ENCODE measurements around the gene CHTOP. TPM values are rescaled to one million over a fixed set of nuclear protein-coding genes. Genes with fewer than 3 reads are reported as not detected.
"Not testable (repeated sequence)": the region's sequence is repeated elsewhere in the genome, so short reads cannot be mapped to it uniquely, and the experiment has no call there.

The CHTOP gene
- polyA plus RNA-seq, 10 donors: 77.9 to 97.5 (median 88.2) TPM

DNA sequence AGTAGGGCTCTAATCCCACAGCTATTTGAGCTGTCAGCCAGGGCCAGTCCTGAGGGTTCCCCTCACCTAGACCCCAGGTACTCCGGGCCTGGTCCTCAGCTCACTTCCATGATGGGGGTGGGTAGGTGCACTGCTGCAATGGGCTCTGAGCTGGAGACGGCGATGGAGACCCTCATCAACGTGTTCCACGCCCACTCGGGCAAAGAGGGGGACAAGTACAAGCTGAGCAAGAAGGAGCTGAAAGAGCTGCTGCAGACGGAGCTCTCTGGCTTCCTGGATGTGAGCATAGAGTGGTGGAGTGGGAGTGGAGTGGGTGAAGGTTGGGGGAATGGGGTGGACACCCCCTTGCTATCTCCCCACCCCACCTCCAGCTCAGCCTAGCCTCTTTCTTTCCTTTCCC lies 3.5 kb upstream of the CHTOP start:
- no peak for DNase-seq

DNA sequence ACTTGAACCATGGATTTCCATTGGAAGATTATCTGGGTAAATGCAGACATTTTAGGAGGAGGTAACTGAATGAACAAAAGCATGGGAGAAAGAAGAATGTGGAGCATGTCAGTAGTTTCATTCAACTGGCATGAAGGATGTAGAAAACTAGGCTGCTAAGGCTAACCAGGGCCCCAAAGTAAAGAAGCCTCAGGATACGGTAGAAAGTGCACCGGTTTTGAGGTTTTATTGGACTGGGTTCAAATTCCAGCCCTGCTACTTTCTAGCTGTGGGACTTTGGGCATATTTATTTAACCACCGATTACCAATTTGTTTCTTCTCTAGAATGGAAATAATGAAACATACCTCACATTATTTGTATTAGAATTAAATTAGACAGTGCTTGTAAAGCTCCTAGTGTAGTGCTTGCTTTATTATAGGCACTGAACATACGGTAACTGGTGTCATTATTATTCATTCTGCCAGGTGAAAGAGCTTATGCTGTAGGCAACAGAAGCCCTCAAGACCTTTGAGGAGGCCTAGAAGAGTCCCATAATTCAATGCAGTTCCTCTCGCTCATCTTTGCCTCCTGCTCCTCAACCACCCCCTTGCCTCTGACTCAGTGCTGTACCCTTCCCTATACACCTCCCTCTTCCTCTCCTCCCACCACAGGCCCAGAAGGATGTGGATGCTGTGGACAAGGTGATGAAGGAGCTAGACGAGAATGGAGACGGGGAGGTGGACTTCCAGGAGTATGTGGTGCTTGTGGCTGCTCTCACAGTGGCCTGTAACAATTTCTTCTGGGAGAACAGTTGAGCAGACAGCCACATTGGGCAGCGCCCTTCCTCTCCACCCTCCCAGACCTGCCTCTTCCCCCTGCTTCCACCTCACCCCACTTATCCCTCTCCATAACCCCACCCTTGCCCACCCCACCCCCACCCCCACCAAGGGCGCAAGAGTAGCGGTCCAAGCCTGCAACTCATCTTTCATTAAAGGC lies 2.5 kb upstream of the CHTOP start:
- DNase-seq: no peak

DNA sequence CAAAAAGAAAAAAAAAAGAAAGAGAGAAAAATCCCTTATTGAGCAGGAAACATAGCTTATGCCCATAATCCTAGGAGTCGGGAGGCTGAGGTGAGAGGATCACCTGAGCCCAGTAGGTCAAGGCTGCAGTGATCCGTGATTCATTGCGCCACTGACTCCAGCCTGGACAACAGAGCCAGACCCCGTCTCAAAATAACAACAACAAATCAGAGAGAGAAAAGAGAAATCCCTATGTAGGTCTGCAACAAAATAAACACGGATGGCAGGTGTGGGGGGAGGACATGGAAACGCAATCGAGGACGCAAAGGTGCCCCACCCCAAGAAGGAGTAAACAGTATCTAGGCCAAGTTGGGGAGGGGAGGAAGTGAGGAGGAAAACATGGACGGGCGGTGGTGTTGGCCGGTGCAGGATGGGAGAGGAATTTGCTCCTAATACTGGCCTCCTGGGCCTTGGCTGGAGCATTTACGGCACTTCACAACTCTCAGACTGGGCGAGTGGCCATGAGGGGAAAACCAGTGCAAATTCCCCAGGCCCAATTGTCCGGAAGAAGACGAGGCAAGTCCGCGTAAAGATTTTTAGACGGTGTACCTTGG lies 609 bp upstream of the CHTOP start:
- DNase-seq: no peak

DNA sequence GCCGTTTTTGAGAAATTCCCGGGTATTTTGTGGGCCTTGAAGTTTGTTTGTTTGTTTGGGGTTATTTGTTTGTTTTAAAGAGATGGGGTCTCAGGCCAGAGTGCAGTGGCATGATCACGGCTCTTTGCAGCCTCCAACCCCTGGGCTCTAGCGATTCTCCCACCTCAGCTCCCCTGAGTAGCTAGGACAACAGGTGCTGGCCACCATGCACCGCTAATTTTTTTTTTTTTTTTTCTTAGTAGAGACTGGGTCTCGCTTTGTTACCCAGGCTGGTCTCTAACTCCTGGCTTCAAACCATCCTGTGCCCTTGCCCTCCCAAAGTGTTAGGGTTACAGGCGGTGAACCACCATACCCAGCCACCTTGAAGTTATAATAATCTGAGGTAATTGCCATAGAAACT lies 2.0 kb downstream of the CHTOP start:
- DNase-seq: no peak

DNA sequence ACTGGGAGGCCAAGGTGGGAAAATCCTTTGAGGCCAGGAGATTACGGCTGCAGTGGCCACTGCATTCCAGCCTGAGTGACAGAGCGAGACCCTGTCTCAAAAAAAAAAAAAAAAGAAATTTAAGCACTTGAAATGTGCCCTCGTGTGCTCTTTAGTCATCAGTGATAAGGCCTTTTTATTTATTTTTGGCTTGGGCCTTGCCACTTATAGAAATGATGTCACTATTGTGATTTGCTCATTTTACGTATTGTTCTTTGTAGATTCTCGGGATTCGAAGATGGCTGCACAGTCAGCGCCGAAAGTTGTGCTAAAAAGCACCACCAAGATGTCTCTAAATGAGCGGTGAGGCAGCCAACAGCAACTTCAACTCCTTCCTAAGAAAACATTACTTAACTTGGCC lies 2.4 kb downstream of the CHTOP start:
- no peak for DNase-seq

DNA sequence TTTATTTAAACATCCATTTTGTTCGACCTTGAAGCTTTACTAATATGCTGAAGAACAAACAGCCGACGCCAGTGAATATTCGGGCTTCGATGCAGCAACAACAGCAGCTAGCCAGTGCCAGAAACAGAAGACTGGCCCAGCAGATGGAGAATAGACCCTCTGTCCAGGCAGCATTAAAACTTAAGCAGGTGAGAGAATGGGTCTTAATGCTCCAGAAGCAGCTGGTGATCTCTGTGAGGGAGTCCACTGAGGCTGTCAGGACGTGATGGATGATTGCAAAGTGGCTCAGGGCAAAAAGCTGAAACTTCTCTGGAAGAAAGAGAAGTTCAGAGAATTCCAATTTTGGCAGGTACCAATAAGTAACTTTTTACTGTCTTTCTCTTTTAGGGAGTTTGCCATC lies 4.4 kb downstream of the CHTOP start:
- DNase-seq: no peak

DNA sequence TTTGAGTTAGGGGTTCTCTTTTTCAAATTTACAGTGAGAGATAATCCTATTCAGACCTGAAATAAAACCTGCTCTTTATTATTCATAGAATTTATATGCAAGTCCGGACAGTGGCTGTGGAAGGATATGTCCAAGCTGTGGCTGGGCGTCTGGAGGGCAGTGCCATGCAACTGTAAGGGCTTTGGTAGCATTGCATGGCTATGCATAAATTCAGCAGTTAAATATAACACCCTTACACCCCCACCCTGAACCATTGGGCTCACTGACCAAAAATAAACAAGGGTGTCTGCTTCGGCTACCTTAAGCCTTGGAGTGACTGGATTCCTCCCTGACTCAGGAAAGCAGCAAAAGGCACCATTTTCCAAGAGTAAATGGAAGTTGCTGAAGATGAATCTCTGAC lies 5.4 kb downstream of the CHTOP start:
- no peak for DNase-seq

DNA sequence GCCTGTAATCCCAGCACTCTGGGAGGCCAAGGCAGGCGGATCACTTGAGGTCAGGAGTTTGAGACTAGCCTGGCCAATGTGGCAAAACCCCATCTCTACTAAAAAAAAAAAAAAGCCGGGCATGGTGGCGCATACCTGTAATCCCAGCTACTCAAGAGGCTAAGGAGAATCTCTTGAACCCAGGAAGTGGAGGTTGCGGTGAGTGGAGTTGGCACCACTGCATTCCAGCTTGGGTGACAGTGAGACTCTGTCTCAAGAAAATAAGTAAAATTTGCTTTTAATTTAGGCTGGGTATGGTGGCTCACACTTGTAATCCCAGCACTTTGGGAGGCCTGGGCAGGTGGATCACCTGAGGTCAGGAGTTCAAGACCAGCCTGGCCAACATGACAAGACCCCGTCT lies 6.3 kb downstream of the CHTOP start:
- DNase-seq: not testable (repeated sequence)

DNA sequence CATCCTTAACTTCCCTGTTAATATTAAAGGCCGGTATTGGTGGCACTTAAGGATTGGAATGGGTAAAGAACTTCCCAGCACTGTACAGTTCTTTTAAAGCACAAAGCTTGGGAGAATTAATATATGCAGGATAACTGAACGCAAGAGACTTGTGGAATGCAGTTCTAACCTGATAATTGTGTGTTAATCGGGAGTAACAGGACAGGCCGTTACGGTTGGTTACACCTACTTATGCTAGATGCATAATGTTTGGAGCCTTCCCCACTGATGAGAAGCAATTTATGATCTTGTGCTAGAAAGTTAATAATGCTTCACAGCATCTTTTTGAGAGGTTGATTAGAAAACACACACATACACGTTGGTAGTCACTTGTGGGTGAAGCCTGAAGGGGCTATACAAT lies 7.0 kb downstream of the CHTOP start:
- DNase-seq: no peak

DNA sequence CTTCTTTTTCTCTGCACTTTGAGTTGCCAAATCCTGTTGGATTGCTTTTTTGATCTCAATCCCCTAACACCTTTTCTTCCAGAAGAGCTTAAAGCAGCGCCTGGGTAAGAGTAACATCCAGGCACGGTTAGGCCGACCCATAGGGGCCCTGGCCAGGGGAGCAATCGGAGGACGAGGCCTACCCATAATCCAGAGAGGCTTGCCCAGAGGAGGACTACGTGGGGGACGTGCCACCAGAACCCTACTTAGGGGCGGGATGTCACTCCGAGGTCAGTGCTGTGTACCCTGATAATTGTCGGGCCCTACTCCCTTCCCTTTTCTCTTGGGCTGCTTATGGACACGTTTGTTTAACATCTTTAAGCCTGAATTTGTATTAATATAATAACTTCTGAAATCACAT lies 8.3 kb downstream of the CHTOP start:
- no peak for DNase-seq

DNA sequence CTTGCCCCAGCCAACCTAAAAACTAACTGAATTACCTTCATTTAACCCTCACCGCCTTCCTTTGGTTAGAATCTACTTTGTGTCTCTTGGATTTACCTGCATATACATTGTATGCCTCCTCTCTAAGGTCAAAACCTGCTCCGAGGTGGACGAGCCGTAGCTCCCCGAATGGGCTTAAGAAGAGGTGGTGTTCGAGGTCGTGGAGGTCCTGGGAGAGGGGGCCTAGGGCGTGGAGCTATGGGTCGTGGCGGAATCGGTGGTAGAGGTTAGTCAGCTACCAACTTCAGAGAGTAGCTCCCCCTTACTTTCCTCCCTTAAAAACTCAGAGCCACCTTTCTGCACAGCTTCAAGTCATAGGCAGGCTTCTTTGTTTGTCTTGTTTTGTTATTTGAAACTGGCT lies 9.2 kb downstream of the CHTOP start:
- DNase-seq: no peak

DNA sequence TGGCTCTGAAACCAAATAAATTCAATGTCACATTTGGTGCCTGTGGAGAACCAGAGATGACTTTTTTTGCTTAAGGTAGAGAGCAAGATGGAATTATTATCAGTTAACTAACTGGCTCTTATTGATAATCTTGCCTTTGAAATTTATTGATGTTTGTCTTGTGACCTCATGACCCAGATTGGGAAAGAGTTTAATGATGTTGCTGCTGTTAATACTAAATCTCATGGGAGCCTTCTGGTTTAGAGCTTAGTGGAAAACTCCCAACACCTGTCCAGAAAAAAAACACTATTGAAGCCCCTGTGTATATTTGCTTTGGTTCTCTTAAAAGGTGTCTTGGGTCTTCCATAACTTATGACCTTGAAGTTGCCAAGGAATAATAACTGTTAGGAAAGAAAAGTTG lies 9.9 kb downstream of the CHTOP start:
- DNase-seq: no peak

DNA sequence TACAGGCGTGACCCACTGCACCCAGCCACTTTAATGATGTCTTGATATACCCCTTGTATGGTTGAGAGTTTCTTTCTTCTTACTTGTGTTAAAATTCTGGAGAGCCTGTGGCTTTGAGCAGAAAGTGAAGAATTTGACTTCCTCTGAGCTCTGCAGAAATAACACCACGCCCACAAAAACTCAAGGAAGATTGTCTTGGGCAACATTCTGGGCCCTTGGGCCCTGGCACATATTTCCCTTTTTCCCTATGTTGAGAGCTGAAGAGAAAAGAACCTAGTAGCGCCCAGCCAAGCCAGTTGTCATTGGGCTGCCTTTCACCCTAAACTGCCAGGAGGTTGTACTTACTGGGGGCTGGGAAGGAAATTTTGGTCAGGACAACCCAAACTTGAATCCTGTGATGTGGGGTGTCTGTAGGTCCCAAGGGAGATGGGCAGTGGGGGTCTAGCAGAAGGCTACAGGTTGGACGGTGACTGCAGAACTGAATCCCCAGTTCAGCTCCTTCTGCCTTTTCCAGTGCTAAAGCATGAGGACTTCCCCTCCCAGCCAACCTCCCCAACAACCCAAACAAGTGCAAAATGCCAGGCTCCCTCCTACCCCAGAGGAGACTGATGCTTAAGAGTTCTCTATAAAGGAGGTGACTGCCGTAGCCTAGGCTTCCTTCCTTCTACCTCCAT lies 12.9 kb downstream of the CHTOP start:
- DNase-seq: no peak

DNA sequence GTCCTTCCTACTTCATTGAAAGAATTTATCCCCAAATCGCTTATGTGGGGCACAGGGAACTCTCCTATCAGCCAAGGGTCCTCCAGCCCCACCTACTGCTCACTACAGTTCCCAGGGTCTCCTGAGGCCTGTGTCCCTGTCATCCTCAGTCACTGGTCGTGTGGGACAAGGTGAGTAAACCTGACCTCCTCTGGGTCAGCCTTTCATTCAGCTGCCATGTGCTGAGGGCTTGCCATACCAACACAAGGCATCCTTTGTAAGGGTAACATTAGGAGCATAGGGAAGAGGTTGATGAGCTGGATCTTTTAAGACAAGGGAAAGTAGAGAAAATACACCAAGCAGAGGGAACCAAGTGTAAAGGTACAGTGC lies 13.5 kb downstream of the CHTOP start:
- DNase-seq: no peak

DNA sequence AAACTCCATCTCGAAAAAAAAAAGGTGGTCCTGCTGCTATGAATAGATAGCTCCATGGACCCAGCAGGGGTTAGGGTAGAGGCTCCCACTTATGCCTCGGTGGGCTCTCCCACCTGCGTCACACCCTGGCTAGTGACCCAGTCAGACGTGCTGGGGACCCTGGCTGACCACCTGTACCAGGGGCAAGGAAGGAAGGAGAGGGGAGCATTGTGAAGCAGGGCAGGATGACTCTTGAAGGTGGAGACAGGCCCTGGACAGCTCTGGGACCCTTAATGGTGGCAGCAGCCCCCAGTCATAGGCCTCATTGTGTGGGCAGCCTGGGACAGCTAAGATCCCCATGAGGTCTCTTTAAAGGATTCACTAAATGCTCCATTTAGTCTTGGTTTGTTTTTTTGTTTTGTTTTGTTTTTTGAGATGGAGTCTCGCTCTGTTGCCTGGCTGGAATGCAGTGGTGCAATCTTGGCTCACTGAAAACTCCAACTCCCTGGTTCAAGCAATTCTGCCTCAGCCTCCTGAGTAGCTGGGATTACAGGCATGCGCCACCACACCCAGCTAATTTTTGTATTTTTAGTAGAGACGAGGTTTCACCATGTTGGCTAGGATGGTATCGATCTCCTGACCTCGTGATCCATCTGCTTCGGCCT lies 14.3 kb downstream of the CHTOP start:
- DNase-seq: no peak

DNA sequence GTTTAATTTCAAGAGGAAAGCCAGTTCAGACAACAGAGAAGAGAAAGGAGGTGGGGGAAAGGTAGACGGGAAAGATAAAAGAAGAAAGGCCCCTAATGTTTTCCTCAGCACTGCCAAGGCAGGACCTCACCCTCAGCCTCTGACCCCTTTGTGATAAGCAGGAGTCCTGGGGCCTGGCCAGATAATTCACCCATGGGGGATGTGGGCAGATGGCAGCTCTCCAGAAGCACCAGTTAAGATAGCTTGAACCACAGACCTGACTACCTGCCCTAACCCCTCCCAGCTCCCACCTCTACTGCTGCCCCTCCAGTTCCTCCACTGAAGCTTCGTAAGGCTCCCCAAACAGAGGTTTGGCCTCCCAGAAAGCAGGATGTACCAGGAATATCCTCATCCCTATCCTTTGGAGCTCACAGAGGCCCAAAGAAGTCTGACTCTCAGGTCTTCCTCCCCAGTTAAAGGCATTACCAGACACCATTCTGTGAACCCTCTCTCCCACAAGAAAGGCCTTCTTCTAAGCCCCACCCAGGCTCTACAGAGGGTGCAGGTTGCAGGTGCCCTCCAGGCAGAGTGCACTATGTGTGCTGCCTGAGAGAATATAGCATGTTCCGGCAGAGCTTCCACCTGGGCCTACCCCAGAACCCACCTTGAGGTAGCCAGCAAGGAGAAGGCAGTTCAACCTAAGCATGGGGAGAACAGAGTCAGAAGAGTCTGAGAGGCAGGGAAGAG lies 15.4 kb downstream of the CHTOP start:
- DNase-seq: no peak

DNA sequence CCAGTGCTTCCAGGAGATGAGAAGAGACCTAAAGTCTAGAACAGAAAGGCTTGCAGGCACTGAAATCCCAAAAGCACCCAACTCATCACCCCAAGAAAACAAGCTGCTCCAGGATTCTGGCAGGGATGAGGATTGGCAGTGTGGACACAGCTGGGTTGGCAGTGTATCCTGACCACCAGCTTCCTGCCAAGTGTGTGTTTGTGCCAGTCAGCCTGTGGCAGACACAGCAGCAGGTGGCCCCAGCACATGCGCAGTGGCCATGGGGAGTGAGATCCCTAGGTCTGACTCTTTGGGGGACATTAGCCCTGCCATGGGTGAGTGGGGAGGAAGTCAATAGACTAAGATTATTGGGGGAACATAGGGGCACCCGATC lies 16.0 kb downstream of the CHTOP start:
- peak in 2 of 3 donors; percentile 72 to 73 for DNase-seq

DNA sequence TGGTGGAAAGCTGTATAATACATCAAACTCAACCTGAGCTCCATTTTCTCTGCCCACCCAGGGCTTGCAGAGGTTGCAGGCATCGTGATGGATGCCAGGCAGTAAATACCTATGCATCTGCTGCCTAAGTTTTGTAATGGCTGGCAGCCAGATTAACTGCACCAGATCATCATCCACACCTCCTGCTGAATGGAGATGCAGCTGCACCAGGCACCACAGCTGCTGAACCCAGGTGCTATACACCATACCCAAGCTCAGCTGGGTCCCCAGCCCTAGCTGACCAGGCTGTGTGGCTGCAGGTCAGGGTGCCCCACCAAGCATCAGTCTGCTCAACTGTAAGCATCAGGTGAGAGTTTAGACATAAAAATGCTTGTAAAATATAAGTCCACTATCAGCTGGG lies 17.9 kb downstream of the CHTOP start:
- DNase-seq: no peak

DNA sequence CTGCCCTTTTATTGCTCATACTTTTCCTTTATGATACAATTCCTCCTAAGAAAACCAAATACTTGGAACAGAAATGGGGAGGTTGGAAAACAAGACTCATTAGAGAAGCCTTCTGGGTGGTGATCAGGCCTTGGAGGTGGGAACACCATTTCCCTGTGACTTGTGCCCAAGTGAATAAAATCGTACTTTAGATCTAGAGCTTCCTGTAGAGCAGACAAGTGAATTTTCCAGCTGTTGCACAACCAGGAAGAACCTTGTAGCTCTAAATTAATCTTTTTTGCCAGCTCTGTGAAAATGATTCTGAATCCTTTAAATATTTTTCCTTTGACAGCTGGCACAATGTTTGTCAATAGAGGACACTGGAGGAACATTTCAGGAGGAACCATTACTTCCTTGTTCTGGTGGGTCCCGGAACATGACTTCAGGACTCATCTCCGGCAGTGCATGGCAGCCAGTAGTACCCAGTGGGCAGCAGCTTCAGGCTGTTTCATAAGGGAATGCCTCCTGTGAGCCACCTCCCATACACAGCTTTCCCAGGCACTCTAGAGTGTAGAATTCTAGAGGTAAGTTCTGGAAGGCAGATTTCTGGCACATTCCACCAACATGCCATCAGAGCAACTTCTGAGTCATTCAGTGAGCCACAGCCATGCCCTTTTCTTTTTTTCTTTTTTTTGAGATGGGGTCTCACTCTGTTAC lies 19.1 kb downstream of the CHTOP start:
- DNase-seq: no peak

DNA sequence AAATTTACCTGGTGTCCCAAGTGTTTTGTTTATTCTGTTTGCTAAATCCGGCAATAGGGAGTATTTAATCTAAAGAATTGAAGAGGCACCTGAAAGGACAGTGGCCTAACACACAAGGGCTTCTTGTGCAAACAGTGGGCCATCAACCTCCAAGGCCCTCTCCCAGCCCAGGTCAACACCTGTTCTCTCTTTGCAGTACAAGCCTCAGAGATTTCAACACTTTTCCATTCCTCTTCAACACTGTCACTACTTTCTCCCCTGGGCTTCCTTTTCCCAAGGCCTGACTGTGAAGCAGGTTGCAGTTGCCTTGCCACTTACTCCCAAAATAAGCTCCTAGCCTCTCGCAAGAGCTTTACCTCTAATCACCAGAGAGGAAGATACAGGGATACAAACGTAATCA lies 21.5 kb downstream of the CHTOP start:
- no peak for DNase-seq

Measured in muscle of back (tissue), 11 donors.